IPS DF 19.7 (cell line): ENCODE data around the gene RNU1-3.
"Not testable (repeated sequence)": the region's sequence is repeated elsewhere in the genome, so short reads cannot be mapped to it uniquely, and the experiment has no call there.

ENCODE experiments used
- DNase-seq: peaks from one replicate; pipeline ENCODE4 v3.0.0-alpha.2; 2013; ENCODE audit warnings: low read depth, low spot score

The RNU1-3 gene

GRCh38 chr1:16621300-16621658, 45.5 kb downstream of the RNU1-3 start:
- no peak for DNase-seq

- DNase-seq: not testable (repeated sequence)
Observed at GRCh38 chr1:16619803-16620501, 46.8 kb downstream of the RNU1-3 start.

DNA sequence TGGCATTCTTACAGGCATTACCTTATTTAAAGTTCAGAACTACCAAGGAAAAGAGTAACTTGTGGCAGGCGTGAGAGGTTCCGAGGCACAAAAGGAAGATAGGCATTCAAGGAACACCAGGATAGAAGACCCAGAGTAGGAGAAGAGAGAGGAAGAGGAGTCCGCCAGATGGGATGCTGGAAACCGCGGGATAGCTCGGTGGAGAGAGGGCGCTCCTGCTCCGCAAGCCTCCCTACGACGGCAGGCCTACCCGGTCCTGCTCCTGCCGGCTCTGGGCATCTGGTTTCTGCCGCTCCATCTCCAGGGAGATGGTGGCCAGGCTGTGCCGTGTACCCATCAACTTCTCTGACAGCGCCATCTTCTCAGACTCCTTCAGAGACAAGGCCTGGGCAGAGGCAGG, 48.0 kb downstream of the RNU1-3 start:
- DNase-seq: peak; percentile 65

DNA sequence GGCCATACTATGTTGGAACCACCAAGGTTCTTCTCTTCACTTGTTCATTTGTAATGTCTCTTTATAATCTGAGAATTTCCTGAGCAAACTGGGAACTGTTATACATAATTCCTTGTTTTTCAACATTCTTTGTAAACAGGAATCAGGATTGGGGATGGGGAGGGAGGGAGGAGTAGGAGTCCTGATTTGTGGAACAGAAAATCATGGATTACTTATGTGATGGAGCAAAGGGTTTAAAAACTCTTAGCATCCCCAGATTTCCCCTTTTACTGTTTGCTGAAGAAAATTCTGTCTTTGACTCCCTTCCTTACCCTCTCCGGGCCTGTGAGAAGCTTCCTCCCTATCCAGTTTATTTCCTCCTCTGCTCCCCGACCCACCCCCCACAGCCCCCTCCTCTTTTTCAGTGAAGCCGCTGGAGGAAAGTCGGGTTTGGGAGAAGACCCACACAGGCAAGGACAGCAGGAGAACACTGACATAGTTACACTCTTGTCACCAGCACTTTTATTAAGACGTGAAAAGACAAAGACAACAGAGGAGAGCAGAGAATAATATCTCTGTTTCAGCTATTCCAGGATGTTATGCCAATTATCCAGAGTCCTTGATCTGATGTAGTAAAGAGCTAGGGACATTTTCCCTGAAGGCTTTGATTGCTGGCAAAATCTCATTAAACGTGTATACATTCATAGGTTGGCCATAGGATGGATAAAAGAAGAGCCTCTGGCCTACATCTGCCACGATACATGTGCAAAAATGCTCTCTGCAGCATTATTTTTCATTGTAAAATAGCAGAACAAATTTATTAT, 48.8 kb downstream of the RNU1-3 start:
- no peak for DNase-seq

DNA sequence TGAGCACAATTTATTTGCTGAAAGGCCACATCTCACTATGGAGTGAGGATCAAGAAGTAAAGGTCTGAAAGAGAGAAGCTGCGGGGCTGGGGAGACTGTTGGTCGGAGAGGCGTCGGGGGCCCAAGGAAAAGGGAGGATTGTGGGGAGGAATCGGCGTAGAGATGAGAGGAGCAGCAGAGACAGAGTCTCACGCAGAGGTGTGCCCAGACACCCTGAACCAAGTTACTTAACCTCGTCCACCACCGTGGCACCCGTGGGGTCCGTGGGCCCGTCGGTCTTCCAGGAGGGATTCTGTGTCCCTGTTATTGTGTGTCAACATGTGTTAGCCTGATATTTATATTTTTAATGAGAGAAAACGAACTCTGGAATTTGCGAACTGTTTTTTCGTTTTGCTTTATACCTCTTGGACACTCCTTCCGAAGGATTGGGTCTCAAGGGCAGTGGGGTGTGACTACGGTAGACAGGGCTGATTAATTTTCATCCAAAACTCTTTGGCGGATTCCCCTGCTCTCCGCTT, 49.6 kb downstream of the RNU1-3 start:
- no peak for DNase-seq
